H1 (cell line): ENCODE data around the gene LSM10. TPM values are rescaled to one million over a fixed set of nuclear protein-coding genes. Genes with fewer than 3 reads are reported as not detected.

Source experiments
- CTCF ChIA-PET: fragments of 300-600 bp; sonication (Branson Sonifier 250); formaldehyde crosslinking; loops from one replicate; lab custom pipeline; 2021; ENCODE audit not compliant: partially characterized antibody; lab: Charles Lee
- POLR2A ChIA-PET: fragments of 300-600 bp; sonication (Branson Sonifier 250); formaldehyde crosslinking; loops from one replicate; lab custom pipeline; 2021; ENCODE audit warnings: inconsistent platforms; ENCODE audit not compliant: partially characterized antibody; lab: Charles Lee
- DNase-seq, 2 experiments: peaks; one replicate each; pipeline versions ENCODE4 v3.0.0 to v3.0.0-alpha.2; 2010 to 2022; ENCODE audit warnings: low spot score in 2 of 2, low read depth in 1 of 2, mixed read lengths in 1 of 2
- FAIRE-seq: peaks from 2 replicates; lab custom pipeline; 2011; peaks lifted over from hg19 to GRCh38; lab: Jason Lieb, UNC
- H2AFZ ChIP-seq: 2 replicates; pipeline ENCODE4 v1.8.1; 2012; ENCODE audit warnings: low read length, inconsistent platforms
- H2AK5ac ChIP-seq: 2 replicates; pipeline ENCODE4 v1.6.1; 2013; ENCODE audit warnings: low read depth, low read length
- H2BK120ac ChIP-seq: replicated peaks from 2 replicates; pipeline ENCODE3; 2013; ENCODE audit warnings: low read depth, low read length, inconsistent platforms
- H2BK12ac ChIP-seq: 2 replicates; pipeline ENCODE4 v1.6.1; 2013; ENCODE audit warnings: low read depth, low read length
- H2BK15ac ChIP-seq: 2 replicates; pipeline ENCODE4 v1.6.1; 2013; ENCODE audit warnings: low read length
- H2BK20ac ChIP-seq: 2 replicates; pipeline ENCODE4 v1.6.1; 2013; ENCODE audit warnings: low read length
- H2BK5ac ChIP-seq: 2 replicates; pipeline ENCODE4 v1.6.1; 2013; ENCODE audit warnings: low read depth, low read length
- H3K14ac ChIP-seq: 2 replicates; pipeline ENCODE4 v1.6.1; 2013; ENCODE audit warnings: inconsistent platforms; ENCODE audit not compliant: insufficient read length
- H3K18ac ChIP-seq: 2 replicates; pipeline ENCODE4 v1.6.1; 2013; ENCODE audit warnings: low read length; ENCODE audit errors: extremely low read depth
- H3K23ac ChIP-seq: 2 replicates; pipeline ENCODE4 v1.6.1; 2013; ENCODE audit warnings: inconsistent platforms; ENCODE audit not compliant: insufficient read length
- H3K23me2 ChIP-seq: 2 replicates; pipeline ENCODE4 v1.6.1; 2013; ENCODE audit warnings: low read depth, low read length
- H3K27ac ChIP-seq: 2 replicates; pipeline ENCODE4 v1.6.1; 2011; ENCODE audit warnings: low read depth, low read length, inconsistent platforms
- H3K27me3 ChIP-seq, 4 experiments: replicated peaks in 1 of 4; 1 replicate in 1 of 4; 2 replicates in 3 of 4; pipeline versions ENCODE4 v1.6.1 to v1.8.1; 2011 to 2013; ENCODE audit warnings: low read length in 3 of 4, mild to moderate bottlenecking in 3 of 4, inconsistent platforms in 2 of 4, mixed read lengths in 2 of 4, moderate library complexity in 1 of 4; ENCODE audit not compliant: control insufficient read depth in 3 of 4, insufficient read depth in 3 of 4; ENCODE audit errors: extremely low read depth in 1 of 4
- H3K36me3 ChIP-seq, 4 experiments: 2 replicates each; pipeline versions ENCODE4 v1.6.1 to v1.8.1; 2011 to 2013; ENCODE audit warnings: mild to moderate bottlenecking in 4 of 4, low read length in 3 of 4, moderate library complexity in 2 of 4, control low read depth in 1 of 4, inconsistent platforms in 1 of 4; ENCODE audit not compliant: insufficient read depth in 4 of 4, control insufficient read depth in 2 of 4
- H3K4ac ChIP-seq: replicated peaks from 2 replicates; pipeline ENCODE3; 2013; ENCODE audit warnings: low read length, low read depth, mixed read lengths, inconsistent platforms; ENCODE audit not compliant: insufficient read length
- H3K4me1 ChIP-seq, 4 experiments: replicated peaks in 1 of 4; 1 replicate in 1 of 4; 2 replicates in 3 of 4; pipeline versions ENCODE4 v1.6.1 to v1.8.1; 2011 to 2013; ENCODE audit warnings: low read length in 3 of 4, inconsistent platforms in 2 of 4, mixed read lengths in 1 of 4; ENCODE audit not compliant: insufficient read depth in 4 of 4, control insufficient read depth in 3 of 4
- H3K4me2 ChIP-seq, 2 experiments: 2 replicates each; pipeline versions ENCODE4 v1.6.1 to v1.8.1; 2011 to 2013; ENCODE audit warnings: low read depth in 2 of 2, low read length in 2 of 2, control low read depth in 1 of 2, inconsistent platforms in 1 of 2, mild to moderate bottlenecking in 1 of 2; ENCODE audit not compliant: insufficient read depth in 1 of 2
- H3K4me3 ChIP-seq, 4 experiments: fragments of 200-600, 300-600 bp in 1 of 4; sonication (generic), shearing (Covaris generic), sonication (Bioruptor Twin) in 1 of 4; 2 replicates each; pipeline versions ENCODE4 v1.5.1 to v1.8.1; 2011 to 2016; ENCODE audit warnings: low read length in 4 of 4, low read depth in 3 of 4, control low read depth in 2 of 4, inconsistent platforms in 2 of 4, mild to moderate bottlenecking in 2 of 4, mixed read lengths in 1 of 4, moderate library complexity in 1 of 4; ENCODE audit not compliant: insufficient read depth in 2 of 4; ENCODE audit errors: extremely low read depth in 1 of 4
- H3K56ac ChIP-seq: replicated peaks from 2 replicates; pipeline ENCODE3; 2013; ENCODE audit warnings: low read depth, mild to moderate bottlenecking, mixed read lengths, low read length, inconsistent platforms; ENCODE audit not compliant: insufficient read length
- H3K79me1 ChIP-seq: 2 replicates; pipeline ENCODE4 v1.6.1; 2013; ENCODE audit warnings: low read depth, low read length, control low read depth
- H3K79me2 ChIP-seq, 2 experiments: 2 replicates each; pipeline versions ENCODE4 v1.6.1 to v1.8.1; 2012 to 2013; ENCODE audit warnings: low read length in 2 of 2, mild to moderate bottlenecking in 2 of 2, inconsistent platforms in 1 of 2; ENCODE audit not compliant: insufficient read depth in 2 of 2, control insufficient read depth in 1 of 2
- H3K9ac ChIP-seq, 4 experiments: replicated peaks in 1 of 4; 1 replicate in 1 of 4; 2 replicates in 3 of 4; pipeline versions ENCODE4 v1.6.1 to v1.8.1; 2011 to 2013; ENCODE audit warnings: low read depth in 3 of 4, low read length in 3 of 4, control low read depth in 2 of 4, mild to moderate bottlenecking in 2 of 4, moderate library complexity in 2 of 4, inconsistent platforms in 1 of 4; ENCODE audit errors: extremely low read depth in 1 of 4
- H3K9me3 ChIP-seq, 2 experiments: 2 replicates each; pipeline versions ENCODE4 v1.6.1 to v1.8.1; 2012 to 2013; ENCODE audit warnings: mild to moderate bottlenecking in 2 of 2, moderate library complexity in 2 of 2, control low read depth in 1 of 2, inconsistent platforms in 1 of 2, low read depth in 1 of 2, low read length in 1 of 2, mixed read lengths in 1 of 2; ENCODE audit not compliant: insufficient read depth in 2 of 2
- H4K20me1 ChIP-seq, 2 experiments: replicated peaks in 1 of 2; 2 replicates each; pipeline versions ENCODE3 to v1.8.1; 2011 to 2013; ENCODE audit warnings: inconsistent platforms in 2 of 2, low read length in 2 of 2, mild to moderate bottlenecking in 1 of 2; ENCODE audit not compliant: insufficient read depth in 2 of 2, control insufficient read depth in 1 of 2
- H4K5ac ChIP-seq: 2 replicates; pipeline ENCODE4 v1.6.1; 2013; ENCODE audit warnings: low read length, low read depth, mixed read lengths, inconsistent platforms; ENCODE audit not compliant: insufficient read length
- H4K8ac ChIP-seq: 2 replicates; pipeline ENCODE4 v1.8.0; 2013; ENCODE audit warnings: mild to moderate bottlenecking, moderate library complexity, low read length, inconsistent platforms; ENCODE audit not compliant: insufficient read depth; ENCODE audit errors: extremely low read depth
- H4K91ac ChIP-seq: replicated peaks from 2 replicates; pipeline ENCODE3; 2013; ENCODE audit warnings: low read length, mixed read lengths, inconsistent platforms; ENCODE audit not compliant: insufficient read length
- CTBP2 ChIP-seq: IDR thresholded peaks from 2 replicates; pipeline ENCODE4 v1.7.0; 2011; ENCODE audit warnings: borderline replicate concordance, mild to moderate bottlenecking, moderate library complexity, mixed read lengths, low read length; ENCODE audit not compliant: insufficient read depth, insufficient read length
- RAD21 ChIP-seq, 2 experiments: IDR thresholded peaks in 1 of 2; conservative IDR thresholded peaks in 1 of 2; 2 replicates each; pipeline ENCODE4 v1.6.1; 2011; ENCODE audit warnings: low read depth in 2 of 2, low read length in 2 of 2, improper control_type of control experiment in 1 of 2, inconsistent platforms in 1 of 2, mild to moderate bottlenecking in 1 of 2, moderate library complexity in 1 of 2
- TAF7 ChIP-seq: optimal IDR thresholded peaks from 2 replicates; pipeline ENCODE3; 2011; ENCODE audit warnings: low read depth, mild to moderate bottlenecking, inconsistent platforms, low read length, moderate library complexity, borderline replicate concordance
- WGBS, 2 experiments: shearing (Covaris generic) in 1 of 2; methylation state at CpG; one replicate each; pipeline versions ENCODE4 v1.1.6 to v1.1.7; 2013 to 2015; ENCODE audit warnings: low lambda C conversion rate in 2 of 2, mixed read lengths in 2 of 2, inconsistent platforms in 1 of 2, low coverage in 1 of 2, missing lambda C conversion rate in 1 of 2; ENCODE audit not compliant: insufficient replicate concordance in 2 of 2, insufficient coverage in 1 of 2, insufficient read length in 1 of 2; ENCODE audit errors: extremely low coverage in 1 of 2, missing lambda C conversion rate in 1 of 2; 5-methylcytosine and 5-hydroxymethylcytosine counted together
- polyA plus RNA-seq, 7 experiments: library from polyadenylated mRNA; depleted of rRNA in 3 of 7; stranded (reverse) in 5 of 7; unstranded in 2 of 7; fragments of >200 nt in 5 of 7; fragments of 200-250 nt in 2 of 7; gene quantifications; 1 replicate in 5 of 7; 2 replicates in 1 of 7; 4 replicates in 1 of 7; pipeline versions ENCODE4 v1.2.1 to v1.2.3, GENCODE V29; 2011 to 2013; ENCODE audit warnings: missing spikeins in 2 of 7, mixed read lengths in 2 of 7
- total RNA-seq: library from RNA; stranded (reverse); fragmentation: NEBNext Ultra II Directional; extraction: Animal tissue kit (Norgen Biotek cat#: 25700); gene quantifications from 2 replicates; pipeline ENCODE4 v1.2.1, GENCODE V29; 2021
- TF ChIP-seq, protein P1 (sequence below), 3 experiments: IDR thresholded peaks; 1 replicate in 2 of 3; 2 replicates in 1 of 3; pipeline versions ENCODE4 v1.5.1 to v1.6.1; 2011; ENCODE audit warnings: low read length in 3 of 3, mild to moderate bottlenecking in 3 of 3, inconsistent platforms in 2 of 3, low read depth in 1 of 3, moderate library complexity in 1 of 3; ENCODE audit not compliant: insufficient read depth in 1 of 3; ENCODE audit errors: control extremely low read depth in 1 of 3
- TF ChIP-seq, protein P2 (sequence below): IDR thresholded peaks from 2 replicates; pipeline ENCODE4 v1.6.1; 2011; ENCODE audit warnings: low read length, improper control_type of control experiment

The LSM10 gene
- total and polyA plus RNA-seq, 2 of the 8 experiments (the other 6 are each of a cell fraction or from before 2014, with no cell fraction given): 59.5 to 140 TPM

GRCh38 chr1:36355811-36356210 lies 41.9 kb downstream of the LSM10 start:
- Histone ChIP-seq H3K4me1 (peaks cover 0 to 6% (median 0%) of the 10 kb centered on the region in 4 experiments; a peak in 1 of 7 replicates), H3K79me1 (no peaks in the 10 kb centered on the region; the same call in none of the 2 replicates), H3K27ac (no peak overlapping the region), H3K9me3 (no peaks in the 10 kb centered on the region), H3K27me3 (no peaks in the 10 kb centered on the region), H2BK120ac (no peak overlapping the region), H2AFZ (no peak overlapping the region), H2BK12ac (no peak overlapping the region), H2AK5ac (no peak overlapping the region), H3K4ac (no peak overlapping the region), H3K4me2 (no peak overlapping the region), H3K18ac (no peak overlapping the region), H3K4me3 (no peak overlapping the region), H4K8ac (no peak overlapping the region), H3K9ac (no peak overlapping the region), H4K20me1 (peaks cover 4 to 5% of the 10 kb centered on the region in 2 experiments), H3K23ac (no peak overlapping the region), H3K79me2 (peaks cover 0 to 2% of the 10 kb centered on the region in 2 experiments; a peak in 1 of 4 replicates), H3K56ac (no peak overlapping the region), H3K36me3 (peaks cover 4 to 23% (median 12%) of the 10 kb centered on the region in 4 experiments; a peak in 6 of 8 replicates), H4K91ac (no peak overlapping the region), H2BK5ac (no peak overlapping the region; the same call in 1 of the 2 replicates), H4K5ac (no peak overlapping the region), H3K23me2 (no peaks in the 10 kb centered on the region), H2BK20ac (no peak overlapping the region), H2BK15ac (no peak overlapping the region), H3K14ac (no peak overlapping the region)
- ChIA-PET POLR2A (interaction anchor here (1.0 kb wide), 1 partner anchor 33 kb away, joined by 3 read pairs; the partner anchor contains the start of gene EVA1B), CTCF (interaction anchor here (0.9 to 13.3 kb wide), 6 partner anchors 8 to 66 kb away, joined by 3 to 150 read pairs (median 6); no protein-coding TSS in a partner anchor)
- TF ChIP-seq, protein P1, sequence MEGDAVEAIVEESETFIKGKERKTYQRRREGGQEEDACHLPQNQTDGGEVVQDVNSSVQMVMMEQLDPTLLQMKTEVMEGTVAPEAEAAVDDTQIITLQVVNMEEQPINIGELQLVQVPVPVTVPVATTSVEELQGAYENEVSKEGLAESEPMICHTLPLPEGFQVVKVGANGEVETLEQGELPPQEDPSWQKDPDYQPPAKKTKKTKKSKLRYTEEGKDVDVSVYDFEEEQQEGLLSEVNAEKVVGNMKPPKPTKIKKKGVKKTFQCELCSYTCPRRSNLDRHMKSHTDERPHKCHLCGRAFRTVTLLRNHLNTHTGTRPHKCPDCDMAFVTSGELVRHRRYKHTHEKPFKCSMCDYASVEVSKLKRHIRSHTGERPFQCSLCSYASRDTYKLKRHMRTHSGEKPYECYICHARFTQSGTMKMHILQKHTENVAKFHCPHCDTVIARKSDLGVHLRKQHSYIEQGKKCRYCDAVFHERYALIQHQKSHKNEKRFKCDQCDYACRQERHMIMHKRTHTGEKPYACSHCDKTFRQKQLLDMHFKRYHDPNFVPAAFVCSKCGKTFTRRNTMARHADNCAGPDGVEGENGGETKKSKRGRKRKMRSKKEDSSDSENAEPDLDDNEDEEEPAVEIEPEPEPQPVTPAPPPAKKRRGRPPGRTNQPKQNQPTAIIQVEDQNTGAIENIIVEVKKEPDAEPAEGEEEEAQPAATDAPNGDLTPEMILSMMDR (IDR thresholded peaks at IDR 0.05; ENCODE audit: control extremely low read depth in 1 of 3, insufficient read depth in 1 of 3, low read depth in 1 of 3, low read length in 3 of 3): peak in 1 of 3 experiments; percentile 9; a peak in 1 of 4 replicates
- TF ChIP-seq RAD21 (IDR thresholded peaks at IDR 0.05 in 1 of 2, conservative IDR thresholded peaks at IDR 0.05 in 1 of 2; ENCODE audit: low read depth in 2 of 2, low read length in 2 of 2) (peak; percentile 14 to 25; a peak in 3 of 4 replicates), TAF7 (no peak), CTBP2 (no peak)
- TF ChIP-seq, protein P2, sequence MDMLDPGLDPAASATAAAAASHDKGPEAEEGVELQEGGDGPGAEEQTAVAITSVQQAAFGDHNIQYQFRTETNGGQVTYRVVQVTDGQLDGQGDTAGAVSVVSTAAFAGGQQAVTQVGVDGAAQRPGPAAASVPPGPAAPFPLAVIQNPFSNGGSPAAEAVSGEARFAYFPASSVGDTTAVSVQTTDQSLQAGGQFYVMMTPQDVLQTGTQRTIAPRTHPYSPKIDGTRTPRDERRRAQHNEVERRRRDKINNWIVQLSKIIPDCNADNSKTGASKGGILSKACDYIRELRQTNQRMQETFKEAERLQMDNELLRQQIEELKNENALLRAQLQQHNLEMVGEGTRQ: 0 out of 2 replicates have a peak, but pooled peaks have one; percentile 30
- FAIRE-seq: no peak
- WGBS, 2 experiments: 84% methylated on average over 4 of the region's 4 CpGs; no CpG with 5 or more reads in 1 of the 2 experiments
- DNase-seq: no peak
